Measurements from ENCODE around the gene KRIT1.

- TF ChIP-seq ZNF24 (IDR thresholded peaks at IDR 0.05) (no peak), ZZZ3 (CRISPR knock-in tag; IDR thresholded peaks at IDR 0.05; ENCODE audit: borderline replicate concordance) (no peak), POLR2A (IDR thresholded peaks at IDR 0.05; ENCODE audit: insufficient read depth in 1 of 2, low read depth in 2 of 2, low read length in 2 of 2) (no peak), KDM1A (CRISPR knock-in tag; IDR thresholded peaks at IDR 0.05) (no peak), ZNF530 (CRISPR knock-in tag; IDR thresholded peaks at IDR 0.05; ENCODE audit: low read depth) (no peak), TBP (CRISPR knock-in tag; IDR thresholded peaks at IDR 0.05) (no peak), EP300 (IDR thresholded peaks at IDR 0.05; ENCODE audit: low read depth in 2 of 2, low read length in 2 of 2) (no peak), EP300 (CRISPR knock-in tag; IDR thresholded peaks at IDR 0.05; ENCODE audit: borderline replicate concordance) (no peak), ZNF335 (CRISPR knock-in tag; IDR thresholded peaks at IDR 0.05) (no peak), RCOR2 (CRISPR knock-in tag; IDR thresholded peaks at IDR 0.05) (no peak), CTCF (CRISPR knock-in tag; IDR thresholded peaks at IDR 0.05) (no peak), CAMTA2 (CRISPR knock-in tag; IDR thresholded peaks at IDR 0.05; ENCODE audit: borderline replicate concordance) (no peak), ZNF256 (CRISPR knock-in tag; conservative IDR thresholded peaks at IDR 0.05) (no peak), NFIC (IDR thresholded peaks at IDR 0.05; ENCODE audit: low read length) (no peak)
Measured at GRCh38 chr7:92242972-92243371, 2.7 kb downstream of the KRIT1 start.
